OCI-LY7 (cell line): ENCODE results near the gene MAPK4.

ENCODE experiments used
- CTCF ChIP-seq: fragments of 200-600 bp; sonication (generic); conservative IDR thresholded peaks from 2 replicates; pipeline ENCODE4 v1.5.1; 2014; ENCODE audit warnings: mild to moderate bottlenecking, antibody characterized with exemption, low read length, moderate library complexity, mixed read lengths
- EZH2phosphoT487 ChIP-seq: fragments of 200-600 bp; sonication (generic); IDR thresholded peaks from 2 replicates; pipeline ENCODE4 v1.6.1; 2018; ENCODE audit warnings: low read depth, borderline replicate concordance, mild to moderate bottlenecking, mixed run types, antibody characterized with exemption, low read length, moderate library complexity, mixed read lengths

- no peak for TF ChIP-seq CTCF
- TF ChIP-seq EZH2phosphoT487 = no peak
Observed at GRCh38 chr18:50737127-50737526, 177.2 kb downstream of the MAPK4 start.
